Neural cell (in vitro differentiated cells): ENCODE results near the gene COG5. TPM values are rescaled to one million over a fixed set of nuclear protein-coding genes. Genes with fewer than 3 reads are reported as not detected.

Source experiments
- H2AFZ ChIP-seq: fragments of 200-600, 300-800 bp; sonication (generic), shearing (Covaris generic); 2 replicates; pipeline ENCODE4 v1.6.0; 2014; ENCODE audit warnings: low read depth, mild to moderate bottlenecking, antibody characterized with exemption, low read length, moderate library complexity
- H3F3A ChIP-seq: fragments of 200-600 bp; shearing (Covaris generic); 2 replicates; pipeline ENCODE4 v1.6.1; 2016; ENCODE audit warnings: mild to moderate bottlenecking, moderate library complexity, mixed read lengths, antibody characterized with exemption, low read length; ENCODE audit not compliant: insufficient read depth, poor library complexity, severe bottlenecking
- H3K27ac ChIP-seq: fragments of 200-600, 300-800 bp; sonication (generic), shearing (Covaris generic); 2 replicates; pipeline ENCODE4 v1.5.1; 2014; ENCODE audit warnings: mild to moderate bottlenecking, low read length, moderate library complexity
- H3K27me3 ChIP-seq: fragments of 300-800, 200-600 bp; sonication (generic), shearing (Covaris generic); 2 replicates; pipeline ENCODE4 v1.6.0; 2014; ENCODE audit warnings: mild to moderate bottlenecking, low read depth, low read length, moderate library complexity; ENCODE audit not compliant: insufficient read depth
- H3K36me3 ChIP-seq: fragments of 300-800, 200-600 bp; sonication (generic), shearing (Covaris generic); 2 replicates; pipeline ENCODE4 v1.5.1; 2014; ENCODE audit warnings: mild to moderate bottlenecking, antibody characterized with exemption, low read length, moderate library complexity; ENCODE audit not compliant: insufficient read depth
- H3K4me2 ChIP-seq: fragments of 300-800, 200-600 bp; sonication (generic), shearing (Covaris generic); 2 replicates; pipeline ENCODE4 v1.6.0; 2014; ENCODE audit warnings: mild to moderate bottlenecking, low read length
- H3K4me3 ChIP-seq: fragments of 300-800, 200-600 bp; sonication (generic), shearing (Covaris generic); 2 replicates; pipeline ENCODE4 v1.5.1; 2014; ENCODE audit warnings: mild to moderate bottlenecking, low read length, moderate library complexity
- H3K79me2 ChIP-seq: fragments of 200-600 bp; shearing (Covaris generic); replicated peaks from 2 replicates; pipeline ENCODE4 v1.6.0; 2014; ENCODE audit warnings: mild to moderate bottlenecking, low read length, moderate library complexity; ENCODE audit not compliant: insufficient read depth
- H3K9ac ChIP-seq: fragments of 300-800, 200-600 bp; sonication (generic), shearing (Covaris generic); 2 replicates; pipeline ENCODE4 v1.6.1; 2016; ENCODE audit warnings: mild to moderate bottlenecking, low read length, mixed read lengths
- H3K9me2 ChIP-seq: fragments of 200-600 bp; shearing (Covaris generic); 2 replicates; pipeline ENCODE4 v1.6.1; 2016; ENCODE audit warnings: mild to moderate bottlenecking, low read length, mixed read lengths; ENCODE audit not compliant: insufficient read depth
- H3K9me3 ChIP-seq: fragments of 200-600, 300-800 bp; sonication (generic), shearing (Covaris generic); 2 replicates; pipeline ENCODE4 v1.6.1; 2016; ENCODE audit warnings: mild to moderate bottlenecking, mixed run types, low read length, moderate library complexity, mixed read lengths
- H4K20me1 ChIP-seq: fragments of 200-600 bp; shearing (Covaris generic); 2 replicates; pipeline ENCODE4 v1.6.1; 2016; ENCODE audit warnings: mild to moderate bottlenecking, mixed run types; ENCODE audit not compliant: insufficient read depth
- EP300 ChIP-seq: fragments of 450-650 bp; conservative IDR thresholded peaks from 2 replicates; pipeline ENCODE4 v1.6.1; 2014; ENCODE audit warnings: antibody characterized with exemption, mild to moderate bottlenecking, moderate library complexity; ENCODE audit not compliant: poor library complexity, severe bottlenecking
- EZH2 ChIP-seq: fragments of 200-600, 300-800 bp; shearing (Covaris generic), sonication (generic); IDR thresholded peaks from 2 replicates; pipeline ENCODE4 v1.6.1; 2014; ENCODE audit warnings: antibody characterized with exemption, low read length, borderline replicate concordance, mild to moderate bottlenecking; ENCODE audit not compliant: insufficient read depth, poor library complexity, severe bottlenecking
- MXI1 ChIP-seq: fragments of 450-650 bp; conservative IDR thresholded peaks from 2 replicates; pipeline ENCODE4 v1.6.1; 2014; ENCODE audit warnings: antibody characterized with exemption, mild to moderate bottlenecking; ENCODE audit not compliant: poor library complexity, severe bottlenecking
- POLR2AphosphoS5 ChIP-seq: IDR thresholded peaks from 2 replicates; pipeline ENCODE4 v1.6.1; 2012
- RAD21 ChIP-seq: fragments of 450-650 bp; conservative IDR thresholded peaks from 2 replicates; pipeline ENCODE4 v1.6.1; 2014; ENCODE audit warnings: antibody characterized with exemption, mild to moderate bottlenecking, moderate library complexity
- SMC3 ChIP-seq: fragments of 450-650 bp; conservative IDR thresholded peaks from 2 replicates; pipeline ENCODE4 v1.6.1; 2014; ENCODE audit warnings: antibody characterized with exemption, mild to moderate bottlenecking, moderate library complexity; ENCODE audit not compliant: poor library complexity
- TAF1 ChIP-seq: IDR thresholded peaks from 2 replicates; pipeline ENCODE4 v1.6.1; 2012; ENCODE audit warnings: low read depth
- polyA plus RNA-seq: library from polyadenylated mRNA; depleted of rRNA; stranded (reverse); fragments of >200 nt; gene quantifications from 2 replicates; pipeline ENCODE4 v1.2.3, GENCODE V29; 2014
- TF ChIP-seq, protein P1 (sequence below): IDR thresholded peaks from 2 replicates; pipeline ENCODE4 v1.6.1; 2012; ENCODE audit warnings: borderline replicate concordance
- TF ChIP-seq, protein P2 (sequence below): fragments of 450-650 bp; IDR thresholded peaks from 2 replicates; pipeline ENCODE4 v1.5.1; 2014; ENCODE audit warnings: antibody characterized with exemption, mild to moderate bottlenecking, moderate library complexity; ENCODE audit not compliant: poor library complexity, severe bottlenecking

Gene COG5
- polyA plus RNA-seq, 1 donor from 2014 or later: 13.3 TPM

DNA sequence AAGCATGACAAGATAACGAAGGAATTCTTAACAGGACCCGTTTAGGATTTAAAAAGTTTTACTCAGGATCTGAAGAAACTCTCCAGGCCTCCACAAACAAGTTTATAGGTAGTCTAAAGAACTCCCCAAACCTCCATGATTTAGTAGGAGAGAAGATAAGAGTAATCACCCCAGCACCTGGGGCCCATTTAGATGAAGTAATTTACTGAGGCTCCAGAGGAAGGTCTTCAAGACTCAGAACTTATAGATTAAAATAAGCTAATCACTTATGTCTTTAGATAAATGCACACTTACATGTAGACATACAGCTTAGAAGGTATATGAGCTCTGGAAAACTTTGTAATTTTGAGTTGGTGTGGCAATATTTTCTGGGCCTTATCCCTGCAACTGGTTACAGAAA lies 271.1 kb downstream of the COG5 start:
- no peaks in the 10 kb centered on the region for H3K36me3 ChIP-seq

DNA sequence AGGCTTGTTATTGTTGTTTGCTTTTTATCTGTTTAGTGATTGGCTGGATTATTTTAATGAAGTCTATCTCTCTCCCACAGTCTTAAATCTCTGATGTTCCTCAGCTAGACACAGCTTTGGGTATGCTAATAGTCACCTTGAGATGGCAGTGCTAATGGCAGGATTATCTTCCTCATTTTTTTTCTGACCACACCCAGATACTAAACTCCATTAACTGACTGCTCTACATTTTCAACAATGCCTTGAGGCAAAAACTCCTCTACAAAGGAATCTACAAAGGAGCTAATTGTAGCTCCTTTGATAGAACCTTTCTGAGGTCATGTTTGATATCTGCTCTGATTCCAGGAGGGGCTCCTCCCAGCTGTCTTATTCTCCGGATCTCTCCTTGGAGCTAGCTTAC lies 272.3 kb downstream of the COG5 start:
- Histone ChIP-seq H2AFZ (no peak overlapping the region), H3K79me2 (no peaks in the 10 kb centered on the region), H3K36me3 (no peaks in the 10 kb centered on the region), H3K4me2 (no peak overlapping the region), H3K27ac (no peak overlapping the region), H3K4me3 (no peak overlapping the region), H3K9me2 (no peaks in the 10 kb centered on the region), H3K9ac (no peak overlapping the region), H3F3A (no peaks in the 10 kb centered on the region), H4K20me1 (no peaks in the 10 kb centered on the region), H3K9me3 (no peaks in the 10 kb centered on the region), H3K27me3 (no peaks in the 10 kb centered on the region)
- no peak for TF ChIP-seq TAF1
- TF ChIP-seq, protein P1, sequence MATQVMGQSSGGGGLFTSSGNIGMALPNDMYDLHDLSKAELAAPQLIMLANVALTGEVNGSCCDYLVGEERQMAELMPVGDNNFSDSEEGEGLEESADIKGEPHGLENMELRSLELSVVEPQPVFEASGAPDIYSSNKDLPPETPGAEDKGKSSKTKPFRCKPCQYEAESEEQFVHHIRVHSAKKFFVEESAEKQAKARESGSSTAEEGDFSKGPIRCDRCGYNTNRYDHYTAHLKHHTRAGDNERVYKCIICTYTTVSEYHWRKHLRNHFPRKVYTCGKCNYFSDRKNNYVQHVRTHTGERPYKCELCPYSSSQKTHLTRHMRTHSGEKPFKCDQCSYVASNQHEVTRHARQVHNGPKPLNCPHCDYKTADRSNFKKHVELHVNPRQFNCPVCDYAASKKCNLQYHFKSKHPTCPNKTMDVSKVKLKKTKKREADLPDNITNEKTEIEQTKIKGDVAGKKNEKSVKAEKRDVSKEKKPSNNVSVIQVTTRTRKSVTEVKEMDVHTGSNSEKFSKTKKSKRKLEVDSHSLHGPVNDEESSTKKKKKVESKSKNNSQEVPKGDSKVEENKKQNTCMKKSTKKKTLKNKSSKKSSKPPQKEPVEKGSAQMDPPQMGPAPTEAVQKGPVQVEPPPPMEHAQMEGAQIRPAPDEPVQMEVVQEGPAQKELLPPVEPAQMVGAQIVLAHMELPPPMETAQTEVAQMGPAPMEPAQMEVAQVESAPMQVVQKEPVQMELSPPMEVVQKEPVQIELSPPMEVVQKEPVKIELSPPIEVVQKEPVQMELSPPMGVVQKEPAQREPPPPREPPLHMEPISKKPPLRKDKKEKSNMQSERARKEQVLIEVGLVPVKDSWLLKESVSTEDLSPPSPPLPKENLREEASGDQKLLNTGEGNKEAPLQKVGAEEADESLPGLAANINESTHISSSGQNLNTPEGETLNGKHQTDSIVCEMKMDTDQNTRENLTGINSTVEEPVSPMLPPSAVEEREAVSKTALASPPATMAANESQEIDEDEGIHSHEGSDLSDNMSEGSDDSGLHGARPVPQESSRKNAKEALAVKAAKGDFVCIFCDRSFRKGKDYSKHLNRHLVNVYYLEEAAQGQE: no peak

More for the DNA sequence above, 271.1 kb downstream of the COG5 start:
- H3K9me3 ChIP-seq: no peaks in the 10 kb centered on the region
- H3K9ac ChIP-seq: no peak overlapping the region
- H3K27ac ChIP-seq: no peak overlapping the region
- H3K79me2 ChIP-seq: no peaks in the 10 kb centered on the region
- H2AFZ ChIP-seq: no peak overlapping the region
- no peaks in the 10 kb centered on the region for H4K20me1 ChIP-seq
- no peaks in the 10 kb centered on the region for H3K27me3 ChIP-seq
- H3K4me2 ChIP-seq: no peak overlapping the region
- no peaks in the 10 kb centered on the region for H3K9me2 ChIP-seq
- TF ChIP-seq TAF1 (no peak), POLR2AphosphoS5 (no peak), RAD21 (no peak), SMC3 (no peak), MXI1 (no peak), EP300 (no peak), EZH2 (no peak)
- TF ChIP-seq, protein P2, sequence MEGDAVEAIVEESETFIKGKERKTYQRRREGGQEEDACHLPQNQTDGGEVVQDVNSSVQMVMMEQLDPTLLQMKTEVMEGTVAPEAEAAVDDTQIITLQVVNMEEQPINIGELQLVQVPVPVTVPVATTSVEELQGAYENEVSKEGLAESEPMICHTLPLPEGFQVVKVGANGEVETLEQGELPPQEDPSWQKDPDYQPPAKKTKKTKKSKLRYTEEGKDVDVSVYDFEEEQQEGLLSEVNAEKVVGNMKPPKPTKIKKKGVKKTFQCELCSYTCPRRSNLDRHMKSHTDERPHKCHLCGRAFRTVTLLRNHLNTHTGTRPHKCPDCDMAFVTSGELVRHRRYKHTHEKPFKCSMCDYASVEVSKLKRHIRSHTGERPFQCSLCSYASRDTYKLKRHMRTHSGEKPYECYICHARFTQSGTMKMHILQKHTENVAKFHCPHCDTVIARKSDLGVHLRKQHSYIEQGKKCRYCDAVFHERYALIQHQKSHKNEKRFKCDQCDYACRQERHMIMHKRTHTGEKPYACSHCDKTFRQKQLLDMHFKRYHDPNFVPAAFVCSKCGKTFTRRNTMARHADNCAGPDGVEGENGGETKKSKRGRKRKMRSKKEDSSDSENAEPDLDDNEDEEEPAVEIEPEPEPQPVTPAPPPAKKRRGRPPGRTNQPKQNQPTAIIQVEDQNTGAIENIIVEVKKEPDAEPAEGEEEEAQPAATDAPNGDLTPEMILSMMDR: no peak
- TF ChIP-seq, protein P1: no peak
- H3F3A ChIP-seq: no peaks in the 10 kb centered on the region
- H3K4me3 ChIP-seq: no peak overlapping the region
